Suprapubic skin (tissue), 4 donors: Measurements from ENCODE around the gene CDH16.

Experiments
- POLR2A ChIP-seq, 2 donors: fragments of 450-650 bp; IDR thresholded peaks; one replicate each; pipeline ENCODE4 v1.6.1; 2017; ENCODE audit warnings: antibody characterized with exemption in 2 of 2, mild to moderate bottlenecking in 2 of 2, moderate library complexity in 2 of 2
- POLR2AphosphoS5 ChIP-seq, 3 donors: sonication (generic); formaldehyde crosslinking; IDR thresholded peaks; one replicate each; pipeline ENCODE4 v1.6.1; 2017; ENCODE audit warnings: antibody characterized with exemption in 3 of 3
- TF ChIP-seq, protein P1 (sequence below), 2 donors: fragments of 200-600 bp in 1 of 2; fragments of 450-650 bp in 1 of 2; sonication (generic) in 1 of 2; IDR thresholded peaks; one replicate each; pipeline ENCODE4 v1.5.1; 2016 to 2019; ENCODE audit warnings: antibody characterized with exemption in 2 of 2, mild to moderate bottlenecking in 1 of 2, moderate library complexity in 1 of 2

DNA sequence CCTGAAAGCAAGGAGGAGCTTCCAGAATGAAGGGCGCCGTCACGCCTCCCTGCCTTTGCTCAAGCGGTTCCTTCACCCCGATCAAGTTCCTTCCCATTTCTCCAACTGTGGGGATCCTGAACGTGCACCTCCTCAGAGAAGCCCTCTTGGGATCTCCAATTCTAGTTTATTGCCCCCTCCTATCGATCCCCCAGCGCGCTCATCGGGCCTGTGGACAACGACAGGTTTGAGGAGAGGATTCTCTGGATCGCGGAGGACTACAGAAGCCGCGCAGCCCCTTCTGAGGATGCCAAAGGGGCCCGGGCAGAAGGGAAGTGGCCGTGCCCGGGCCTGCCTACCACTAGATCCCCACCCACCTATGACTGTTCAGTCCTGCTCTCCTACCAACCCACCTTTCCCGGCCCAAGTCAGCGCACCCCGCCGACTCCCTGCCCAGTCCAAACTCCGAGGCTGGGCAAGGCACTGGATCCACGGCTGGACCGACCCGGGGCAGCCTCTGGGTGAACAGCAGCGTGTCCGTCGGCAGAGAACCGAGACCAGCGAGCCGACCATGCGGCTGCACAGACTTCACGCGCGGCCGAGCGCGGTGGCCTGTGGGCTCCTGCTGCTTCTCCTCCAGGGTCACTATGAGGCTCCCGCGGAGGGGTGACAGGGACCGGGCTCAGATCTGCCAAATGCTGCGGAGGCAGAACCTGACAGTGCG lies 29.6 kb upstream of the CDH16 start:
- no peak for TF ChIP-seq POLR2AphosphoS5 (IDR thresholded peaks at IDR 0.05)
- TF ChIP-seq POLR2A (IDR thresholded peaks at IDR 0.05) = no peak
- TF ChIP-seq, protein P1, sequence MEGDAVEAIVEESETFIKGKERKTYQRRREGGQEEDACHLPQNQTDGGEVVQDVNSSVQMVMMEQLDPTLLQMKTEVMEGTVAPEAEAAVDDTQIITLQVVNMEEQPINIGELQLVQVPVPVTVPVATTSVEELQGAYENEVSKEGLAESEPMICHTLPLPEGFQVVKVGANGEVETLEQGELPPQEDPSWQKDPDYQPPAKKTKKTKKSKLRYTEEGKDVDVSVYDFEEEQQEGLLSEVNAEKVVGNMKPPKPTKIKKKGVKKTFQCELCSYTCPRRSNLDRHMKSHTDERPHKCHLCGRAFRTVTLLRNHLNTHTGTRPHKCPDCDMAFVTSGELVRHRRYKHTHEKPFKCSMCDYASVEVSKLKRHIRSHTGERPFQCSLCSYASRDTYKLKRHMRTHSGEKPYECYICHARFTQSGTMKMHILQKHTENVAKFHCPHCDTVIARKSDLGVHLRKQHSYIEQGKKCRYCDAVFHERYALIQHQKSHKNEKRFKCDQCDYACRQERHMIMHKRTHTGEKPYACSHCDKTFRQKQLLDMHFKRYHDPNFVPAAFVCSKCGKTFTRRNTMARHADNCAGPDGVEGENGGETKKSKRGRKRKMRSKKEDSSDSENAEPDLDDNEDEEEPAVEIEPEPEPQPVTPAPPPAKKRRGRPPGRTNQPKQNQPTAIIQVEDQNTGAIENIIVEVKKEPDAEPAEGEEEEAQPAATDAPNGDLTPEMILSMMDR (IDR thresholded peaks at IDR 0.05) = no peak
